Middle frontal gyrus (tissue), 1 donor: ENCODE results near the gene STAM.

Experiments
- DNase-seq: peaks from one replicate; pipeline ENCODE4 v3.0.0-alpha.2; 2015; ENCODE audit warnings: low spot score; ENCODE audit errors: extremely low spot score

Gene STAM

DNA sequence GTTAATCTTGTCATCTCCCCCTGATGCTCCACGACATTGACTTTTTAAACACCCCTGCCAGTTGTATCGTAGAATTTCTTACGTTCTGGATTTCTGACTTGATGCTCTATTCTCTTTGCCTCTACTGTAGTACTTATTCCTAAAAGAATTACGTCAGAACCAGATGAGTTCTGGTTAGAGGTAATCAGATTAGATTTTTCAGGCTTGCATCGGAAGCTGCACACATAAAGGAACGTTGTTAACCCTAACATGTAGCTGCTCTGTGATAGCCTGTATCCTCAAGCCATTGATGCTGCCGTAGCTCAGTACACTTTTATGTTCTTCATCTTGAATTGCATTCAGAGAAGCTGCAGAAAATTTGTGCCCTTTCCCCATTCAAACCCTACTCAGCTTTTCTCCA, 81.8 kb downstream of the STAM start:
- no peak for DNase-seq

DNA sequence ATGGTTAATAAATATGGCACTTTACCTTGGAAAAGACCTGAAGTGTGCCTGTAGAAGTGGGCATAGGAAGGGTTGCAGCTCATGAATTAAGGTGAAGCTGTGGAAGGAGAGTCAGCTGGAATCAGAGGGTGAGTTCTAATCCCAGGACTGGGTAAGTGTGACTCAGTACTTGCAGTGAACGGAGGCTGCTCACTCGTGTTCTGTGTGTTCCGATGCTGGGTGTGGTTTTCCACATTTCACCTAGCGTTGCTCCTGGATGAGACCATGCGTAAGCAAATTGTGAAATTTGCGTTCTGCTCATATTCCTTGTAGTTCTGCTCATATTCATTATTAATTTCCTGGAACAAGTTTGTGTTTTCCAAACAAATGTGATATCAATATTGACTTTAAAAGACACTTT, 85.7 kb downstream of the STAM start:
- DNase-seq, result no peak

DNA sequence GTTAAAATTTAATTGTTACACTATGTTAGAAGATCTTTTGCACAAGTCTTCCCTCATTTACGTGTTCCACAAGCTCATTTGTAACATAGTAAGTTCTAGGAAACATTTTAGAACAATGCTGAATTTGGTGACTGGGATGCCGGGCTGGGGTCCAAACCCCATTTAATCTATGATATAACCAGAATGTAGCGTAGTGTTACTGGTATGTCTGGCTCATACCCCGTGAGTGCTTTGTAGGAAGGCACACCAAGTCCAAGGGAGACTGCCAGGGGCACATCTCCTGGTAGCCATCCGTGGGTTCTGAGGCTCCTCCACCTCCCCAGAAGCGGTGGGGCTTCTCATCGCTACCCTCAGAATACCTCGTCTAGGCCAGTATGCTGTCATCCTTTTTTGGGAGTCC, 86.7 kb downstream of the STAM start:
- DNase-seq, result no peak

DNA sequence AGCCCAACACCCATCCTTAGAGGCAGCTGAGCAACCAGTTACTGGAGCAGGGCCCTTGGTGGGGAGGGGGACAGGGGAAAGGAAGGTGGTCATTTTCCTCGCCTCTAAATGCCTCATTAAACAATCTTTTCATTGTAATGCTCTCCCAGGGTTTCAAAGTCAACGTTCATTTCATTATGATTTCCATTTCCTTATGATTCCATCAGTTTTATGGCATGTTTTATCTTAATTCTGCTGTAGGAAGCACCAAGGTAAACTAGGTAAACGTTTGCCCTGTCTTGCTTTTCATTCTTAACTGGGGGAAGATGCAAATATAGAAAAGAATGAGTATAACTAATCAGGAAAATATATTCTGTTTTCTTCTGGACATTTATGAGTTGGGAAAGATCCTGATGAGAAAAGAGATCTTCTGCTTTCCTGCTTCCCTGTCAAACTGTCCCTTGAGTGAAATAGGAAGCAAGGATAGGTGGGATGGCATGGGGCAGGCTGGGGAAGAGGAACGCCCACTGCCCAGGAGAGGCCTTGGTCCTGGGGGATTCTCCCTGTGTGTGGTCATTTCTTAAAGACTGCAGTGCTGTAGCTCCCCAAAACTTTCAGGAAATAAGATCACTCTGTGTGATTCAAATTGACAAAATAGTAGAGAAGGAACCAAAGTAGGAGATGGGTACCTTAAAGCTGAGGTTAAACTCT, 87.5 kb downstream of the STAM start:
- DNase-seq, result no peak

DNA sequence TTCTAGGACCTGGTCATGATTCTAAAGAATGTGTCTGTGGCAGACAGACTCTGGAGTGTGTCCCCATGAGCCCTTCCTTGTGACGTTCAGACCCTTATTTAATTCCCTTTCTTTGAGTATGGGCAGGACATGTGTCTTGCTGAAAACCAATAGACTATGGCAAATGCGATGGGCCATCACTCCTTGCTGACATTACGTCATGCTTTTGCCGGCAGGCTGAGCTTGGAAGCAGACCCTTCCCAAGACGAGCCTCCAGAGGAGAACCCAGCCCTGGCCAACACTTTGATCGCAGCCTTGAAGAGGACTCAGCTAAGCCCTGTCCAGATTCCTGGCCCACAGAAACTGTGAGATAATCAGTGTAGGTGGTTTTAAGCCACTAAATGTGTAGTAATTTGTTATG, 89.7 kb downstream of the STAM start:
- DNase-seq, result no peak

DNA sequence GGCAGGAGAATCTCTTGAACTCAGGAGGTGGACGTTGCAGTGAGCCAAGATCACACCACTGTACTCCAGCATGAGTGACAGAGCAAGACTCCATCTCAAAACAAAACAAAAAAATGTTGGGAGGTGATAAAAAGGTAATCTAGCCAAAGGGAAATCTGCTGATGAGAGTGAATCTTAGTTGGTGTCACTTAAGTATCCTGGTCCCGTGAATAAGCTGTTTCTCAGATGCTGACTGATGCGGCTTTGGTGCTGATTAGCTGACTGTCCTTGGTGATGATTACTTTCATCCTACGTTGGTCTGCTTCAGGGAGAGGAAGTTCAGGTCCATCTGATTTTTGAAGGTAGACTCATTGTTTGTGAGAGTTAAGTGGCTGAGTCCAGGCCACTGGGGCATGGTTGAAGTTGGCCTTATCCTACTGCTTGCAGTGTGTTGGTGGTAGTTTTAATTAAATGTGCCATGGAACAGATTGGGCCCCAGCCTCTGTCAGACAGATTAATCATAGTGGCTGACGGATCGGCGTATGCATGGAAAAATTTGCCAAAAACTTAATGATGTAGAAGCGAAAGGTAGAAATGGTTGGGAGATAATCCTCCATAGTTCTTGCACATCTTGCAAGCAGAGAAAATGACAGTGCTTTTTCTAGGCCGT, 90.6 kb downstream of the STAM start:
- no peak for DNase-seq

DNA sequence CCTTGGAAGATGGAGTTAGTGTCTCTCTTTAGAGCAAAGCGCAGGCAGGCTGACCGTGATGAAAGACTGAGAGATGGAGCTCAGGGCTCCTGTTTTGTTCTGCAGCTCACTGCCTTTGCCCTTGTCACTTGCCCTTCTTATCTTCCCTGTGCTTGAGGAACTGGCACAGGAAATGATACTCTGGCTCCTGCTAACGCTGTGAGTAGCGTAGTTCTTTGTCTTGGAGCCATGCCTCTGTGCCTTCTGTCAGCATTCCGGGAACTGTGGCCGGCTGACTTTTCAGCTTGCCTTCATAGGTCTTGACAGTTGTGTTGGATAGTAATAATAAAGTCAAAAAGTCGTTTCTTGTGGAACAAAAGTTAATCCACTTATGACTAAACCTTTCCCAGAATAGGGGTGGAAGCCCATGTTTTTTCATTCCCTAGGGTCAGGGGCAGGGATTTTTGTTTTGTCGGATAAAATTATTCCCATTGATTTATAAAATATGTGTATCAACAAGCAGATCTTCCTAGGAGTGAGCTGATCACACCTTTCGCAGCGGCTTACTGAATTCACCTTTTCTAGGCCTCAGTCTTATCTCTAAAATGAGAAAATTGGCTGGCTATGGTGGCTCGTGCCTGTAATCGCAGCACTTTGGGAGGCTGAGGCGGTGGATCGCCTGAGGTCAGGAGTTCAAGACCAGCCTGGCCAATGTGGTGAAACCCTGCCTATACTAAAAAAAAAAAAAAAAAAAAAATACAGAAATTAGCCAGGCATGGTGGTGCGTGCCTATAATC, 91.4 kb downstream of the STAM start:
- DNase-seq, result no peak

DNA sequence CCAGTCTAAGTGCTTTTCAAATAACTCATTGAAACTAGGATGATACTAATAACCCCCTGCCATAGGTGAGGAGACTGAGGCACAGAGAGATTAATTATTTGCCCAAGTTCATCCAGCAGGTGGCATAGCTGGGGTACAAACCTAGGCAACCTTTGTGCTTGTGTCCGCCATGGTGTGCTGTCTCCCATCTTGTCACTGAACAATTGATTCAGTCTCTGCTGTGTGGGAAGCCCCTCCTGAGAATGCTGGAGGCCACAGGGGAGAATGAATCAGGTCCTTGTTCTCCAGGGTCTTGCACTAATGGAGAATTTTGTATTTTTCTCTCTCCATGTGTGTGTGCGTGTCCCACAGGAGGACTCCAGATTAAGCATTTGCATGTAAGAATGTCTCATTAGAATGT, 92.3 kb downstream of the STAM start:
- no peak for DNase-seq

DNA sequence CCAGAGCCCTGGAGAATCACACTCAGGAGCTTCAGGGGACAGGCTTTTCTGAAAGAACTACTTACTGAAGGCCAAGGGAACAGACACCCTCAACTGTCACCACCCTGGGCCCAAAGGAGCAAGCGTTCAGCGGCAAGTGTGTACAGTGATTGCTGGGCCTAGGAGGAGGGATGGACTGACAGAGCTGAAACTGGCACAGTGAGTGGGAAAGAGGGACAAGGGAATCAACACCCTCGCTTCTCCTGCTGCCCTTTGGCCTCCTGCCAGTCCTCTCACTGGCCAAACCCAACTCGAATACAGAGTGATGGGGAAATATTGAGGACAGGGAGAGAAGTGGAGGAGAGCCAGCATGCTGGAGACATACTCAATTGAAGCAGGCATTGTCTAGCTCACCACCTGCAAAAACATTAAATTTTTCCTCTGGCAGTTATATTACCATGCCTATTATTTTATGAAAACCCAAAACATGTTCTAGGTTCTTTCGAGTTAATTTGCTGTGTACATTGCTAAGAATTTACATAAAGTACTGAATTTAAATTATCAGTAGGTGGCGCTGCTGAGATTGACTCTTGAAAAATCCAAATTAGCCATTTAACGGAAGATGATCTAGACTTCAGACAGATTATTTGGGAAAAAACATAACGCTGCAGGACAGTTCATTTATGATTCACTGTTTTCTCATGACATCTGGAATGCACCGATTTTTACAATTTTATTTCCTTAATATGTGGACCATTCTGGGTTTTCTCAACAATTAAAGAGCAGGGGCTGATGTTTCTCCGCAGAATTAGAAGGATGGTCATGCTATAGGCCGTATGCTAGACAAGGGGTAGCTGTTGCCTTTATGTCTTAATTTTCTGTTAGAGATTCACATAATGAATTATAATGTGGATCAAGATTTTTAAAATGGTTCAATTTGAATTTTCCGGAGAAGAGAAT, 93.3 kb downstream of the STAM start:
- DNase-seq, result no peak

DNA sequence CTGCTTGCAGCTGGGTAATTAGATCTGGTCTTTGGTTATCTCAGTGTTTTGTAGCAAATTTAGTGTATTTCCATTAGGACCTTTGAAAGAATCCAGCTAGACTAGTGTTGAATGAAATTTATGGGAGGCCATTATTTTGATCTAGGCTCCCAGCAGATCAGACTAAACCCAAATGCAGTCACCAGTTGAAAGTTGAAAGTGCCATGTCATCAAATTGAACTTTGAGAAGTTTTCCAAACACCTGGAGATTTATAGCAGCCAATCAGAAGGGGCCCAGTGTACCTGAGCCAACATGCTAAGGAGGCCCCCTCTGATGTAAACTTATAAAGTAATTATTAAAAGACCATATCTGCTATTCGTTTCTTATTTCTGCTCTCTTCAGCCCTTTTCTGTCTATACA, 96.7 kb downstream of the STAM start:
- no peak for DNase-seq

DNA sequence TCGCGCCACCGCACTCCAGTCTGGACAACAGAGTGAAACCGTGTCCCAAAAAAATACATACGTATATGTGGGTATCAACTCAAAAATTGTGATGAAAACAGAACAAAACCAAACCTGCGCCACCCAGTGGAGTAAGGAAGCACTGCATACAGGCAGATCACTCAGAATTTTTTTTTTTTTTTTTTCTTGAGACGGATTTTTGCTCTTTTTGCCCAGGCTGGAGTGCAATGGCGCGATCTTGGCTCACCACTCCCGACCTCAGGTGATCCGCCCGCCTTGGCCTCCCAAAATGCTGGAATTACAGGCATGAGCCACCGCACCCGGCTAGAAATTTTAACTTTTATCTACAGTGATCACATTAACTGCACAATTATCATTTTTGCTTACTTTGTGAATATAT, 99.0 kb downstream of the STAM start:
- DNase-seq, result no peak

DNA sequence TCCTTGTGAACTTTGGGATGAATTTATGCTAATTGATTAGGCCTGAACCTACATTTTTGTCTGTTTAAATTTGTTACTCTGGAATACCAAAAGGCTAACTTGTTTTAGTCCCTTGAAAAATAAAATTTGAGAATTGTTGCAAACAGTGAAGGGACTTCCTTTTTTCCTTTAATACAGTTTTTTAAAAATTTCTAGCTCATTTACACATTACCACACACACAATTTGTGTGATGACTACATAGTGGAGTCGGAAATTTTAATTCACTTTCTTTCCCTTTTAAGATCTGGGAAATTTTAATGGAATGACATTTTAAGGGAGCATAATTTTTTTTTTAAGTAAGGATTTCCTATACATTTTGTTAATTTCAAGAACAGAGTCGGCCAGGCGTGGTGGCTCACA, 99.5 kb downstream of the STAM start:
- DNase-seq, result no peak

DNA sequence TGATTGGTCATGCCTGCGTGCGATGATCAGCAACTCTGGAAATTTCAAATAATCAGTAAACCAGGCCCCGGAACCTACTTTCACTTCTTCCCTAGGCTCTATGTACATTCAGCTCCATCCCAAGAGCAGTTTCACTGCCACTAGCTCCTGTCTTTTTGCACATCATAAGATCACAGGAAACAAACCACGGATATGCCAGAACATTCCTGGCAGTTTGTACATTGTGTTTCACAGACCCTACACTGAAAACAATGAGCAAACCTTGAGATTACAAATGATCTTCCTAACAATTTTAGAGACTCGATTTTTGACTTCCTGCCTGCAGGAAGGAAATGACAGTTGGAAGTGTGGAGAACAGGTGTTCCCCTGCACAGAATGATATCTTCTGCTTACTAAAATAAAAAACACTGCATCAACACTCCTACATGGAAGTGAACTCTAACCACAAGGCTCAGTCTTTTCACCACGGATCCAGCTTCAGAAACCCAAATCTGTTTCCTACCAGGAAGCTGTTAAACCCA, 100.5 kb downstream of the STAM start:
- DNase-seq, result no peak

DNA sequence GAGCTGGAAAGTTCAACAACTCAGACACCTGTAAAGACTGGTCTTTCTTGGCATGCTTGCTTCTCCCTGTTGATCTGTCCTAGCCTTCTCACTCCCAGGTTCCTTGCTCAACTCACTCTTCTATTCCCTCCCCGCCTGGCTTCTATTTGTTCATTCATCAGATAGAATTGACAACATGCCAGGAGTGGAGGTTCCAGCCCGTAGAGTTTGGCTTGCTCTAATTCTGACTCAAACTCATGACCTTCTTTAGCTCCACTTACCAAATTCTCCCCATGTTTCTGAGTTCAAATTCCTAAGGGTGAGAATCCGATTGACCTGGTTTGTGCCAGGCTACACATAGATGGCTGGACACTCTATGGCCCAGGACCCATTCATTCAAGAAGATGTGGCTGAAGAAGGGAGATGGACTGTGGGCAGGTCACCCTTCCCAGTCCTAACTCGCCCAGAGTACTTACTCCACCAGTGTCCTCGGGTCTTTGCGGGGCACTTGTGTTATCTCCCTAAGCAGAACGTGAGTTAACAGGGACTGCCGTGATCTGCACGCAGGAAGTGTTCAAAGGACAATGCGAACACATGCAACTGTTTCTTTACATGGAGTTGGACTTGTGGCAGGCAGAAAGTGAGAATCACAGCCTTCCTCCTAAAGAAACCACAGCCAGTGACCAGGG, 104.1 kb downstream of the STAM start:
- no peak for DNase-seq

DNA sequence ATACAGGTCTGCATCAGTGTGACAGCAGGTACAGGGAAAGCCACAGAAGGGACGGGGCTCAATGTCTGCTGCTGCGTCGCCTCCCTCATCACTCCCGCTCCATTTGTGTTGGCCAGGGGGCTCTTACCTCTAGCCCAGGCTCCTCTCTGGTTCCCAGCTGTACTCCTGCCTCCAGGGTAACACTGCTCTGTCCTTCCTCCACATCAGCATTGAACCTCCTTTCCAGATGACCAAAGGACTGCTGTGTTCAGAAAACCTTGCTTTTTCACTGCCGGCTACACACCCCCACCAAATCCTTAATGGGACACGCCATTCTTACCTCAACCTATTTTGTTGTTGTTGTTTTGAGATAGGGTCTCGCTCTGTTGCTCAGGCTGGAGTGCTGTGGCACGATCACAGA, 105.9 kb downstream of the STAM start:
- DNase-seq, result no peak

DNA sequence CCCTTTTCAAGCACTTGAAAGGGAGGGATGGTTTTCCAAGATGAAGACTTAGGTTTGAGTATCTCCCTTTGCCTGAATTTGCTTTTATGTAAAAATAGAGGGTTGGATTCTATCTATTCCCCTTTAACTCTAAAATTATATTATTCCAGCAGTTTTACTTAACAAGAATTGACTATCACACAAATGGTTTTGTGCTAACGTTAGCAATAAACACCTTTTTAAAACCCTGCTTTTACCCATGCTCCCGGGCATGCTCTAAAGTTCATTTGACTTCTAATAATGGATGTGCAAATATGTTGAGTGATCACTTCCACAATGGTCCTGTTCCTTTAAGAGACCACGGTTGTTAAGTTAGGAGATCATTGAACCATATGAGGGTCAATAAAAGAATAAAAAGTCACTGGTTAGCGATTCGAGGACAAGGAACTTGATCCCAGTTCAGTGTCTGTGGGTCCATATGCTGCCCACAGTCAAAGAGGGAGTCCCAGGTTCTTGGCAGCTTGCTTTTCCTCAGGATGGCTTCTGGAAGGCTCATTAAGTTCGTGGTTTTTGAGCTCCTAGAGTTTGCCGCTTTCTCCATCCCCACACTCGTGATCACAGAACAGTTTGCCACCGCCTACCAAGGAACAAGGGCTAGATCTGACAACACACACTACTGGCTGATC, 108.0 kb downstream of the STAM start, which contains the start of gene TMEM236:
Gene TMEM236 (plus strand): TSS at position 421 of the 665 bp plus-strand sequence. CDS start 95 bp downstream, at position 516.
- no peak for DNase-seq

DNA sequence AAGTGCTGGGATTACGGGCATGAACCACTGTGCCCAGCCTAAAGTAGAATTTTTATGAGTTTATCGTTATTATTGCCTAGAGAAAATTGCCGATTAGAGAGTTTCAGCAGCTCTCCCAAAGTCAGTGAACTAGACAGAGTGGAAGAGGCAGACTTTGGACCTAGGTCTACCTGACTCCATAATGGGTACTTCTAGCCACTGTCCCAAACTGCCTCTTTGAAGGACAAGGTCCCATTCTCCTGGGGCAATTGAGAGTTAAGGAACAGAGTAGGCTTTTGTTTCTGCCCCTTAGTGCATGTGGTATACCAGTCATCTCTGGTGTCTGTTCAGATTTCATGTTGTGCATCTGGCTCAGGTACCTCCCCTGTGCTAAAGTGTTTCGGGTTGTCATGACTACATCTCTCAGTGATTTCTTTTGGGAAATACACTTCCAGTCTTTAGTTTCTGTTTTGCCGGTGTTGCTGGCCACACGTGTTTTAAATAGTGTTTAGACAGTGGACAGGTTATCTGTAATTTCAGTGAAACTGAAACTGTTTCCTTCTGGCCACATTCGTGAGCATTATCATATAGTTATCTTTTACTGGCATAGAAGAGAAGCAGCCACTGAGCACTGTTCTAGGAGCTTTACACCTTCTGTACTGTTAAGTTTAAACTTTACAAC, 112.7 kb downstream of the STAM start:
- DNase-seq, result no peak

DNA sequence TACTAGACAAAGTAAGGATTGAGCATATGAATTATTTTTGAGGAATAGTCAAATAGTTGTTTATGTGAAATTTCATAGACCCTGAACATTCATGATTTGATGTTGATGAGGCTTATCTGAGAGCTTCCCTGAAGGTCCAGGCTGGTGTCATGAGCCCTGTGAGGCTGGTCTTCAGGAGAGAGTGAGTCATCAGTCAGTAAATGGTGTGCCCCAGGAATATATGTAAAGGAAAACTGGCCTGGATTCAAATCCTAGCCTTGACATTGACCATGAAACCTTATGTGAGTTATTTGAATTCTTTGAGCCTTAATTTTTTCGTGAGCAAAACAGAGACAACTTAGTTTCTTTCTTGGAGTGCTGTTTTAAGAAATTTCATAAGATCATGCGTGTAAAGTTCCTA, 114.2 kb downstream of the STAM start:
- no peak for DNase-seq

DNA sequence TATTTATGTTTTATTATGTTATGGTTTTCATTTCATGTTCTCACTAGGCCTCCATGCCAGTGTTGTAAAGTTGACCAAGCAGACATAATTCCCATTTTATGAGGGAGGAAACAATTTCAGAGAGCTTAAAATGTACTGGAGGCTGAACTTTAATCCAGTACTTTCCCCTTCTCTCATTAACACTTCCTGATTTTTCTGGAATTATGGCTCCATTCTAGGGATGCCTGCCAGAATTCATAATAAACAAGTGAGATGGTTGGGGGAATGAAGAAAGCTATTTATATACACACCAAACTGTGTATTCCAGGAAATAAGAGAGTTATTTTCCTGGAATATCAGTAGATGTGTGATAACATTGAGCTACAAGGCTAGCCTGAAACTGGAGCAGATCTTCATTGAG, 114.9 kb downstream of the STAM start:
- DNase-seq, result no peak

DNA sequence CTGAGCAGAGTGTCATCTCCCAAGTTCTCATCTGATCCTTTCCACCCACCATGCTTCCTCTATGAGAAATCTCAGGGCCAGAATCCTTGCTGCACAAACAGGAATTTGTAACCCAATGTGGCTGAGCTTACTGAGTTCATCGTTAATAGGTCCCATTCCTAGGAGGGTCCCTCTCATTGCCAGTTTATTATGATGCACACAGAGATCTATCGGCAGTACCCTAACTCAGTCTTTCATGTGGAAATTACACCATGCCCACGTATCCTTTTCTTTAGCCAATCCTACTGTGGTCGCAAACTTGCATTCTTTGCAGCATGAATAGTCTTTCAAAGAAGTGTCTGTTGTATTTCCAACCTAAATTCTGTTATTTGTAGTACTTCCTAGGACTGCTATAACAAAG, 120.2 kb downstream of the STAM start:
- DNase-seq, result no peak
